TTC549 (cell line): ENCODE results near the gene LSAMP.
"Not testable (repeated sequence)": the region's sequence is repeated elsewhere in the genome, so short reads cannot be mapped to it uniquely, and the experiment has no call there.

Experiments
- FAIRE-seq: peaks from 2 replicates; lab custom pipeline; 2012; peaks lifted over from hg19 to GRCh38; lab: Jason Lieb, UNC

The LSAMP gene

GRCh38 chr3:116102037-116102436, 343.2 kb downstream of the LSAMP start:
- FAIRE-seq, result no peak

GRCh38 chr3:116097226-116097625, 348.1 kb downstream of the LSAMP start:
- no peak for FAIRE-seq

DNA sequence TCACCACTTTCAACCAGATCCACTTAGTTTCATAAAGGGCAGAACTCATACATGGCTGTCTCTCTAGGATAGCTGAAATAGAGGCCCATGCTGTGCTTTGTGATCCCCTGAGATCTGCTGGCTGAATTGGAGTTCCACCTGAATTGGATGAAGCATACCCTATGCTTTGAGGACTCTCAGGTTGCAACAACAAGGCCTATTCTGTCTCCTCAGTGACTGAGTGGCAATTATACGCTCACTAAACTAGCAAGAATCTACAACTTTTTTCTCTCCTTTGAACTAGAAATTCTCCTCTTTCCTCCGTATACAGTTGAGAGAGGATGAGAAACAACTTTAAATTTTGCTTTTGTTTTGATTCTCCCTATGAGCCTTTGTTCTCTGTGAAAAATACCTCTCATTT, 348.7 kb downstream of the LSAMP start:
- FAIRE-seq, result no peak

DNA sequence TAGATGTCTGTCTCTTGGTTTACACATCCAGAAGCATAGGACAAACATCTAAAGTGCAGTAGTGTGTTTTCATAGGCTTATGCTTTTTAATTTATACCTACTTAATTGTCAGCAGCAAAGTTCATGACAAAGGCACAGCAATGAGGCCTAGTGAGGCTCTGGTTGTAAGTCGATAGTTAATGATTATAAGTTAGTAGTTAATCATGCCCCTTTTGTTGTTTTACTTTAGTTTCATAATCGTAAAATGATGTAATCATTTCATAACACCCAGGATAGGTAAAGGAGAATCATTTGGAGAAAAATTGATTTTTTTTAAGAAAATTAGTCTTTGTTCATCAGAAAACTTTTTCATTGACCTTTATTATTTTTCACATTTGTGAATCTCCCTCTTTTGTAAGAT, 351.9 kb downstream of the LSAMP start:
- no peak for FAIRE-seq

DNA sequence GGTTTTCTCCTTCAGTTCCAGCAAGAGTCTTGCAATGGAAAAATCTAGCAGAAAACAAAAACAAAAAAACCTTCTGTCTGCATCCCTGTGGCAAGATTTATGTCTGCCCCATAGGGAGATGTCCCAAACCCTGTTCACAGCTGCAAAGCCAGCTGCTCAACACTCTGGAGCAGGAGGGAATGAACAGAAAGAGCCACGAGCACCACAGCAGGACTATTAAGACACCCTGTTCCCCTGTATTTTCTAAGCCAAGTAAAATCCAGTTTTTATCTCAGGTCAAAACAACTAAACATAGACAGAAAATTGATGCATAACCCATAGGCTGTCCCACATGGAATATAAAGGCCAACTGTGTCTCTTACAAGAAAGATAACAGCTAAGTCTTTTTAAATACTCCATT, 357.9 kb downstream of the LSAMP start:
- no peak for FAIRE-seq

GRCh38 chr3:116084999-116085791, 360.1 kb downstream of the LSAMP start:
- no peak for FAIRE-seq

GRCh38 chr3:116083683-116084082, 361.6 kb downstream of the LSAMP start:
- no peak for FAIRE-seq

GRCh38 chr3:116078561-116078960, 366.7 kb downstream of the LSAMP start:
- no peak for FAIRE-seq

- no peak for FAIRE-seq
These were observed 367.7 kb downstream of the LSAMP start for GRCh38 chr3:116077557-116077956.

DNA sequence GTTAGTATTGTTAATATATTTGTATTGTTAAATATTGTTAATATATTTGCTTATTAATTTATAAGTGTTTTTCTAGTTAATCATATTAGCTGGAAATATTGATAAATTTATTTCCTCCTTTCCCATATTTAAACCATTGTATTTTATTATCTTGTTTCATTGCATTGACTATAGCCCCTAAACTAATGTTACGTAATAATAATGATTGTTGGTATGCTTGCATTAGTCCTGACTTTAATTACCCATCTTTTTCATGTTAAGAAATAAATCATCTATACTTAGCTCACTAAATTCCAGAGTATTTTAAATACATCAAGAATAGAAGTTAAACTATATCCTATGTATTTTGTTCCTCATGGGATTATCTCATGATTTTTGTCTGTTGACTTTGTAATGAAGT, 368.2 kb downstream of the LSAMP start:
- no peak for FAIRE-seq

DNA sequence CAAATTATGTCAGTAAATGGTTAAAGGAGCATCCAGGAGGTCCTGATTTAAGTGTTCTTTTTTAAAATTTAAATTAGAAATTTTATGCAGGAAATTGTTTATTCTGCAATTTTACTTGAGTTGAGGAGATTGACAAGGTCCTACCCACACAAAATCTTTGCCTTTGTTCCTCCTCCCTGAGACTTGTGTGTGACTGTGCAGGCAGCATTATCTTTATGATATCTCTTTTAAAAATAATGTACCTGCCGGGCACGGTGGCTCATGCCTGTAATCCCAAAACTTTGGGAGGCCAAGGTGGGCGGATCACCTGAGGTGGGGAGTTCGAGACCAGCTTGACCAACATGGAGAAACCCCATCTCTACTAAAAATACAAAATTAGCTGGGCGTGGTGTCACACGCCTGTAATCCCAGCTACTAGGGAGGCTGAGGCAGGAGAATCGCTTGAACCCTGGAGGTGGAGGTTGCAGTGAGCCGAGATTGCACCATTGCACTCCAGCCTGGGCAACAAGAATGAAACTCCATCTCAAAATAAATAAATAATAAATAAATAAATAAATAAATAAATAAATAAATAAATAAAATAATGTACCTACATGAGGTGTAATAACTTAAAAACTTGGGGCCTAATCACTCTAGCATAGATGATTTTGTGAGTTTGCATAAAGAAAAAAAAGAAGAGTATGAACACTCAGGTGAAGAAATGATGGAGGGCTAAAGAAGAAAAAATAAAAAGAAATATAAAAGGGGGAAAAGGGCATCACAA, 374.6 kb downstream of the LSAMP start:
- FAIRE-seq, result not testable (repeated sequence)

GRCh38 chr3:116070061-116070460, 375.2 kb downstream of the LSAMP start:
- no peak for FAIRE-seq

DNA sequence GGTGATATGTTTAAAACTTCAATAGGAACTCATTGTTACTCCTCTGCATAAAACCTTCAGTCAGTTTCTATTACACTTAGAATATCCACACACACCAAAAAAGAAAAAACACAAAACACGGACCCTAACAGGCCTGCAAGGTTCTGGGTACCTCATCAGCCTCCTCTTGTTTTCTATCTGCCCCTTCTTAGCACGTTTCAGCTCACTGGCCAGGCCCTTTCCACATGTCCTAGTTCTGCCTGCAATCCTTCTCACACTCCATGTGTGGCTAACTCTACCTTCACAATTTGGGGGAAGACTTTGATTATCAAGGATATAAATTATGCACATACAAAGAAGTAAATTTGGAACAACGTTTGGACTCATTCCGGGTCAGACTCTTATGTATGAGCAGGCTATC, 376.3 kb downstream of the LSAMP start:
- FAIRE-seq, result no peak

DNA sequence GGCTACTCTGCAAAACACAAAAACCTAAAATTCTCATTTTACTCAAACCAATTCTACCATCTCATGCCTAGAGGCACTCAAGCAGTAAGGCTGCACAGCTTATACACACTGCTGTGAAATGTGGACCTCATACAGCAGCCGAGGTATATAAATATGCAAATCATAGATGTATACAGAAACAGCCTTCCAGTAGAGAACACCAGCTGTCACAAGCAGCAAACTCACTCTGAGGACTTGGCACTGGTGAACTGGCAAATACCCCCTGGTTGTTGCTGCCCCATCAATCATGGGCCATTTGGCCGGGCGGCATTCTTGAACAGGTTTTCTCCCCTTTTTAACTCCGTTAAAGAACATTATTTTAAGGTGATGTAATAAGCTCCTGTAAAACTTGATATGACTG, 378.0 kb downstream of the LSAMP start:
- no peak for FAIRE-seq

GRCh38 chr3:116065501-116065900, 379.8 kb downstream of the LSAMP start:
- FAIRE-seq, result no peak

DNA sequence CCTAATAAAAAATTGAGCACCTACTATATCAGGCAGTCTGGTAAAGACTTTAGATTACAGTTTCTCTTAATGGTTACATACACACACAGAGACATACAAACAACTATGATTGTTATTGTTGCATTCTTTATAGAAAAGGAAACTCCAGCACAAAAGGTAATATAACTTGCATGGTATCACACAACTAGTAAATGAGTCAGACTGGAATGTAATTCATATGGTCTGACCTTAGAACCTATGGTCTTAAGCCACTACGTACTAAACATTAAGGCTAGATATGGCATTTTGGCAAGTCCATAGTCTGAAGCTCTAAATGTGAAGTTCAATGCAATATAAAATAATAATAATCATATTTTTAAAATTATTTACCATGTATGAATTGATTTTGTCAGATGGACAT, 380.6 kb downstream of the LSAMP start:
- no peak for FAIRE-seq

DNA sequence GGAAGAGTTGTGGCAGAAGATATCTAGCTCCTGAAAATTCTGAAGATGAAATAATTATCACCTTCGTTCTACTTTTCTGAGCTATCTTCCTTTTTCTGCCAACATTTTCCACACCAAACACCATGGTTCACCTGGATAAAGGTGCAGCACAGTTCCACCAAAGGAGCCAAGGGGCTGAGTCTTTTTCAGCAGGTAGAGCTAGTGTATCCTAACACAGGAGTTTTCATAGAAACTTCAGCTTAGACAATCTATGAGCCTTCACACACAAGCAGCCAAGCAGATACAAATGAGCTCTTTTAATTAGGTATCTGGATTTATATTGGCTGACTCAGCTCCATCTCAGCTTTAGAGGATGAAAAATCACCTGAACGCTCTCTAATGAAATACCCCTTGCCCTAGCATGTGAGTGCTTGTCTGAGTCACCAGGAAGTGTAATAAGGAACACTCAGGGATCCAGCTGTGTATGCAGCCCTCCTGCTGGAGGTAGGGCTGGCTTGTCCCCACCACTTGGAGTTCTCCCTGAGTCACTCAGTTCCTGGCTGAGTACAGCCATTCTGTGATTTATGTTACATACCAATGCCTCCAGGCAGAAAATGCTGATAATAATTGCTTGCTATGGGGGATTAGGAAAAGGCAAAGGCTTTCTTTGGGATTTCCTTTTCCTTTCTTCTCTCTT, 385.7 kb downstream of the LSAMP start:
- no peak for FAIRE-seq

DNA sequence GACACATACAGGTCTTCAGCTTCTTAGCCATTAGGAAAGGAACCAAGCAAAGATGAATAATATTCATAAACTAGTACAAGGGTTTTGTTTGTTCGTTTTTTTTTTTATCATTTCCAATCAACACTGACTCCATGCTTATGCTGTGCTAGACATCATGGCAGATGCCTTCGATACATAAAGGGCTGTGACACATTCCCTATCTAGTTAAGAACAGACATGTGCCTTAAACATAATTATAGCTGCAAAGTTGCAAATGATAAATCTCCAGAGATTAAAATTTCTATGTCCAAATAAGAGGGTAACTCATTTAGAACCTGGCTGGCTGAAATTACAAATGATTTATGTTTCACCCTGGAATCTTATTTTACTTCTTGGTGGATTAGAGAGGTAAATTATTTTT, 386.4 kb downstream of the LSAMP start:
- no peak for FAIRE-seq

- FAIRE-seq, result no peak
These were observed 387.8 kb downstream of the LSAMP start for GRCh38 chr3:116057400-116058006.

GRCh38 chr3:116056280-116056679, 389.0 kb downstream of the LSAMP start:
- no peak for FAIRE-seq

DNA sequence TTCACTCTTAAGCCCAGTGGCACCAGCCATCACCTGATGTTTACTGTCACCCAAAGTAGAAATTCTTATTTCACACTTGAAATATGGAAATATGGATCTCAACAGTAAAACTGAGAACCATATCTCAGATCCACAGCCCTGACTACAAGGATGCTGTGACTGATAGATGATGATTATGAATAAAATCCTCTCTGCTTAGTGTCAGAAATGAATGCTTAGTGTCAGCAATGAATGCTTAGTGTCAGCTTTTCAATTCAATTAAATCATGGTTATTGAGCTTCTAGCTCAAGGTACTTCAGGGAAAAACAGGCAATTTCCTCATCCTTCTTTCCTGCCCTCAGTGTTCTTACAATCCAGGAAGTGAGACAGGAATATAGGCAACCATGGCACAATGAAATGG, 392.3 kb downstream of the LSAMP start:
- no peak for FAIRE-seq

- no peak for FAIRE-seq
These were observed 392.7 kb downstream of the LSAMP start for GRCh38 chr3:116052602-116053001.

DNA sequence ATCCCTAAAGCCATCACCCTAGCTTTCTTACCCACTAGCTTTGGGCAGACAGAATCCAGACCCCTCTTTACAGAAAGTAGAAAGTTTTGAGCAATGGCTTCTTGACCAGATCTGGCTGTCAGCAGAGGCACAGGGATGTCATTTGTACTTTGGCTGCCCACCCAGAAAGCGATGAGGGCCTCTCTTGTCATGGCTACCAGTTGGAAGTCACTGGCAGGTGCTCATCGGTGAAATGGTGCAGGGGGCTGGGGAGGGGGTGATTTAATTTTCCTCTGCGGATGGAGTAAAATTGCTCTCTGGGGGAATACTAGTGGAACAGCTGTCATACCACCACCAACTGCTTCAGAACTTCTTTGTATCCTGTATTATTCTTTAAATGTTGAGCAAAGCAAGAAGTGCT, 393.7 kb downstream of the LSAMP start:
- no peak for FAIRE-seq
